Stimulated activated naive CD8-positive, alpha-beta T cell treated with anti-CD3 and anti-CD28 coated beads, Interleukin-15, Interleukin-2, amounts not matched to agents 100 ng/mL and 50 ng/mL, for 24 hours (primary cell): Measurements from ENCODE around the gene DSCAML1.

ENCODE experiments used
- H3K27ac Mint-ChIP-seq: one replicate; pipeline ENCODE4 v1.8.0; 2021; ENCODE audit warnings: mild to moderate bottlenecking, mixed read lengths
- H3K27me3 Mint-ChIP-seq: one replicate; pipeline ENCODE4 v1.8.0; 2021; ENCODE audit warnings: mixed read lengths
- H3K36me3 Mint-ChIP-seq: one replicate; pipeline ENCODE4 v1.8.0; 2021; ENCODE audit warnings: low read depth, mixed read lengths
- H3K4me1 Mint-ChIP-seq: one replicate; pipeline ENCODE4 v1.8.0; 2021; ENCODE audit warnings: low read depth, mixed read lengths
- H3K4me3 Mint-ChIP-seq: one replicate; pipeline ENCODE4 v1.8.0; 2021; ENCODE audit warnings: mild to moderate bottlenecking, mixed read lengths
- H3K9me3 Mint-ChIP-seq: one replicate; pipeline ENCODE4 v1.8.0; 2021; ENCODE audit warnings: mixed read lengths

Gene DSCAML1

GRCh38 chr11:117456027-117456720 lies 340.8 kb downstream of the DSCAML1 start:
- H3K4me3 Mint-ChIP-seq = no peak overlapping the region
- H3K9me3 Mint-ChIP-seq = peaks cover 12% of the 10 kb centered on the region
- H3K4me1 Mint-ChIP-seq = peaks cover 15% of the 10 kb centered on the region
- H3K36me3 Mint-ChIP-seq = peaks cover 6% of the 10 kb centered on the region
- H3K27me3 Mint-ChIP-seq = peaks cover 4% of the 10 kb centered on the region
- peak overlapping the region; percentile 24 for H3K27ac Mint-ChIP-seq

- Mint-ChIP-seq H3K36me3 (peaks cover 6% of the 10 kb centered on the region), H3K27me3 (peaks cover 4% of the 10 kb centered on the region), H3K4me1 (peaks cover 15% of the 10 kb centered on the region), H3K4me3 (no peak overlapping the region), H3K27ac (no peak overlapping the region), H3K9me3 (peaks cover 12% of the 10 kb centered on the region)
Measured at GRCh38 chr11:117454564-117454917, 342.5 kb downstream of the DSCAML1 start.

GRCh38 chr11:117453886-117454563 lies 343.0 kb downstream of the DSCAML1 start:
- peaks cover 12% of the 10 kb centered on the region for H3K9me3 Mint-ChIP-seq
- H3K27ac Mint-ChIP-seq = no peak overlapping the region
- H3K4me1 Mint-ChIP-seq = peaks cover 15% of the 10 kb centered on the region
- H3K4me3 Mint-ChIP-seq = no peak overlapping the region
- peaks cover 4% of the 10 kb centered on the region for H3K27me3 Mint-ChIP-seq
- peaks cover 6% of the 10 kb centered on the region for H3K36me3 Mint-ChIP-seq

- no peak overlapping the region for H3K4me3 Mint-ChIP-seq
- peaks cover 4% of the 10 kb centered on the region for H3K36me3 Mint-ChIP-seq
- H3K27me3 Mint-ChIP-seq = peaks cover 3% of the 10 kb centered on the region
- no peaks in the 10 kb centered on the region for H3K4me1 Mint-ChIP-seq
- H3K27ac Mint-ChIP-seq = no peak overlapping the region
- H3K9me3 Mint-ChIP-seq = peaks cover 8% of the 10 kb centered on the region
Measured at GRCh38 chr11:117449111-117449693, 347.8 kb downstream of the DSCAML1 start.

- no peaks in the 10 kb centered on the region for H3K9me3 Mint-ChIP-seq
- H3K4me3 Mint-ChIP-seq = no peak overlapping the region
- no peaks in the 10 kb centered on the region for H3K36me3 Mint-ChIP-seq
- H3K27me3 Mint-ChIP-seq = peaks cover 5% of the 10 kb centered on the region
- H3K4me1 Mint-ChIP-seq = no peaks in the 10 kb centered on the region
- H3K27ac Mint-ChIP-seq = no peak overlapping the region
Measured at GRCh38 chr11:117444711-117445658, 352.0 kb downstream of the DSCAML1 start.

- H3K27ac Mint-ChIP-seq = no peak overlapping the region
- no peak overlapping the region for H3K4me3 Mint-ChIP-seq
- H3K27me3 Mint-ChIP-seq = peaks cover 5% of the 10 kb centered on the region
- H3K4me1 Mint-ChIP-seq = no peaks in the 10 kb centered on the region
- H3K36me3 Mint-ChIP-seq = no peaks in the 10 kb centered on the region
- no peaks in the 10 kb centered on the region for H3K9me3 Mint-ChIP-seq
Measured at GRCh38 chr11:117444256-117444655, 352.8 kb downstream of the DSCAML1 start.

- no peaks in the 10 kb centered on the region for H3K4me1 Mint-ChIP-seq
- H3K9me3 Mint-ChIP-seq = no peaks in the 10 kb centered on the region
- H3K27ac Mint-ChIP-seq = no peak overlapping the region
- H3K4me3 Mint-ChIP-seq = no peak overlapping the region
- peaks cover 5% of the 10 kb centered on the region for H3K27me3 Mint-ChIP-seq
- no peaks in the 10 kb centered on the region for H3K36me3 Mint-ChIP-seq
Measured at GRCh38 chr11:117443266-117444186, 353.5 kb downstream of the DSCAML1 start.

GRCh38 chr11:117442869-117443239 lies 354.2 kb downstream of the DSCAML1 start:
- Mint-ChIP-seq H3K27me3 (peaks cover 5% of the 10 kb centered on the region), H3K36me3 (no peaks in the 10 kb centered on the region), H3K4me1 (no peaks in the 10 kb centered on the region), H3K27ac (no peak overlapping the region), H3K4me3 (no peak overlapping the region), H3K9me3 (no peaks in the 10 kb centered on the region)

- Mint-ChIP-seq H3K27ac (no peak overlapping the region), H3K4me3 (no peak overlapping the region)
Measured at GRCh38 chr11:117442049-117442868, 354.8 kb downstream of the DSCAML1 start.

GRCh38 chr11:117441146-117441975 lies 355.7 kb downstream of the DSCAML1 start:
- H3K9me3 Mint-ChIP-seq = no peaks in the 10 kb centered on the region
- peaks cover 11% of the 10 kb centered on the region for H3K27me3 Mint-ChIP-seq
- no peaks in the 10 kb centered on the region for H3K4me1 Mint-ChIP-seq
- H3K36me3 Mint-ChIP-seq = no peaks in the 10 kb centered on the region
- H3K4me3 Mint-ChIP-seq = no peak overlapping the region
- H3K27ac Mint-ChIP-seq = no peak overlapping the region

More at GRCh38 chr11:117442049-117442868, 354.8 kb downstream of the DSCAML1 start:
- Mint-ChIP-seq H3K9me3 (no peaks in the 10 kb centered on the region), H3K36me3 (no peaks in the 10 kb centered on the region), H3K27me3 (peaks cover 5% of the 10 kb centered on the region), H3K4me1 (no peaks in the 10 kb centered on the region)

- H3K27ac Mint-ChIP-seq = no peak overlapping the region
- H3K4me1 Mint-ChIP-seq = no peaks in the 10 kb centered on the region
- no peak overlapping the region for H3K4me3 Mint-ChIP-seq
- no peaks in the 10 kb centered on the region for H3K36me3 Mint-ChIP-seq
- no peaks in the 10 kb centered on the region for H3K9me3 Mint-ChIP-seq
- H3K27me3 Mint-ChIP-seq = peaks cover 13% of the 10 kb centered on the region
Measured at GRCh38 chr11:117440258-117440657, 356.8 kb downstream of the DSCAML1 start.

GRCh38 chr11:117439256-117439655 lies 357.8 kb downstream of the DSCAML1 start:
- Mint-ChIP-seq H3K4me1 (no peaks in the 10 kb centered on the region), H3K9me3 (no peaks in the 10 kb centered on the region), H3K27me3 (peaks cover 13% of the 10 kb centered on the region), H3K36me3 (no peaks in the 10 kb centered on the region), H3K4me3 (no peak overlapping the region), H3K27ac (no peak overlapping the region)
